Activated CD4-positive, CD25-positive, alpha-beta regulatory T cell (primary cell): ENCODE results near the gene TMOD4.
"Not testable (repeated sequence)": the region's sequence is repeated elsewhere in the genome, so short reads cannot be mapped to it uniquely, and the experiment has no call there.

Source experiments
- DNase-seq, 4 experiments: peaks; one replicate each; lab custom pipeline; 2025; lab: John Stamatoyannopoulos, UW

TMOD4 gene

DNA sequence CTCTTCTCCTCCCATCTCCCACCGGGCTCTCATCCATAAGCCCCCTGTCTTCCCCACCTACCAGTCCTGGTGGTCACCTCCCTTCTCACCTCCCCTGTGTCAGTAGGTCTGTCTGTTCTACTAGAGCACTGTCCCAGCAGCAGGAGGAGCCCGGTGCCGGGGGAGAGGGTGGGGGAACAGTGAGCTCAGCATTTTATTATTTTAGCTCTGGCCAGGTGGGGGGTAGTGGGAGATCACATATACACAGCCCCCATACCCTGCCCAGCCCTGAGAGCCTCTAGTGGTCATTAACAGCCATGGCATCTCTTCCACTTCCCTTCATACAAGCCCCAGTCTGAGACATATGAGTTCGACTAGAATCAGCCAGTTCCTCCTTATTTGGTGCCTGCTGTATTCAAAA lies at the start of gene TMOD4:
TSS of gene TMOD4 (minus strand) at position 119 of the 400 bp plus-strand sequence. CDS start 1,106 bp downstream, outside the sequence.
- DNase-seq, result no peak

DNA sequence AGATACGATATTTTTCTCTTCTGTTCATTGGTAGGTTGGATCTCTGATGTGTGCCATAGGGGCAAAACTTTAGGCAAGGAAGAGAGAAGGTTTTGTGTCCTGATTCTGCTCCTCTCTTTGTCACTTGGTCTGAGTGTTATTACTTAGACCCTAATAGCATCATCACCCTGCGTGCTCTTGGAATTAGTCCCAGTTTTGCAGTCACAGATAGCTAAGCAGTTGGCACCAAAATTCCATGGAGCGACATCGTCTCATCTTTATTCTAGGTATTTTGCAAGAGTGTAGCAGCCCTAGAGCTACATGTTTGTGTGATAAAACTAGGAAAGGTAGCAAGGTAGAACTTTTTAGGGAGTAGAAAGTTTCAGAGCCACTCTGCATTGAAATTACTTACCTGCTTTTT lies 46.3 kb upstream of the TMOD4 start:
- DNase-seq, result no peak

DNA sequence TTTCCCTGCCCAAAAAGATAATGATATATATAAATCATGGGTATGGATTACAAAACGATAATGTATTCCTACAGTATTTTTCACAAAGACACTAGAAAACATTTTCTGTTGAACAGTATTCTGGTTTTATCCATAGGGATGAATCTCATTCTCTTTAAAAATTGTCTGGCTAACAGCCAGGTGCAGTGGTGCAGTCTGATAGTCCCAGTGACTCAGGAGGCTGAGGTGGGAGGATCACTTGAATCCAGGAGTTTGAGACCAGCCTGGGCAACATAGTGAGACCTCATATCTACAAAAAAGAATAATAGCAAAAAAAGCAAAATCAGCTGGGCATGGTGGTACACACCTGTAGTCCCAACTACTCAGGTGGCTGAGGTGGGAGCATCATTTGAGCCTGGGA lies 45.8 kb upstream of the TMOD4 start:
- DNase-seq, result no peak

DNA sequence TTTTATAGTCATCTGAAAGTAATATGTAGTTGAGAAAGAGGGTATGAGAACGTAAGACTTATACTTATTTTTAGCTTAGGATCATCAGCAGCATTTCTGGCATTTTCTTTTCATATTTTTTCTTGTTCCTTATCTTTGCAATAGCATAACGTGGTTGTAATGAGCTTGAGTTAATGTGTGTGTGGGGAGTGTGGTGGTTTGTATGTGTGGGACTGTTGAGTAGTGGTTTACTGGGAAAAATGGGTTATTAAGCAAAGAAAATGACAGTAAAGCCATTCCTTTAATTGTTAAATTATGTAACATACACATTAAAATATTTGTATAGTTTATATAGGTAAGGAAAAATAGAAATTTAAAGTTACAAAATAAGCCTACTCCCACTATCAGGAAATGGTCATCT lies 37.8 kb upstream of the TMOD4 start:
- no peak for DNase-seq

DNA sequence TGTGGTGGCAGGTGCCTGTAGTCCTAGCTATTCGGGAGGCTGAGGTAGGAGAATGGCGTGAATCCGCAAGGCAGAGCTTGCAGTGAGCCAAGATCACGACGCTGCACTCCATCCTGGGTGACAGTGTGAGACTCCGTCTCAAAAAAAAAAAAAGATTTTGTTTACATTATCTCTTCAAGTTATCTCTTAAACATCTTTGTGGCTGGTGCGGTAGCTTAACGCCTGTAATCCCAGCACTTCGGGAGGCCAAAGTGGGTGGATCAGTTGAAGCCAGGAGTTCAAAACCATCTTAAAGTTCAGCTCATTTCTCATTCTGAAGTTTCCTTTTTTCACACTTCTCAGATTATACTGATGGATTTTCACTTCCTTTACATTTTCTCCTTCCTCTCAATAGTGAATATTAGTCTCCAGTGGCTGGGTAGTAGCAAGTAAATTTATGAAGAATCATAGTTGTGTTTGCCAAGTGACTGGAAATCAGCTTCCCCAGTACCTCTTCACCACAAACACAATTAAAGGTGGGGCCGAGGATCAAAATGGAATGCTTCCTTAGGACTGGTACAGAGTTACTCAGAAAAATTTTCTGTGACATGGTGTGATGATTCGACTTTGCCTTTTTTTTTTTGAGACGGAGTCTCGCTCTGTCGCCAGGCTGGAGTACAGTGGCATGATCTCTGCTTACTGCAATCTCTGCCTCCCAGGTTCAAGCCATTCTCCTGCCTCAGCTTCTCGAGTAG lies 36.4 kb upstream of the TMOD4 start:
- no peak for DNase-seq

DNA sequence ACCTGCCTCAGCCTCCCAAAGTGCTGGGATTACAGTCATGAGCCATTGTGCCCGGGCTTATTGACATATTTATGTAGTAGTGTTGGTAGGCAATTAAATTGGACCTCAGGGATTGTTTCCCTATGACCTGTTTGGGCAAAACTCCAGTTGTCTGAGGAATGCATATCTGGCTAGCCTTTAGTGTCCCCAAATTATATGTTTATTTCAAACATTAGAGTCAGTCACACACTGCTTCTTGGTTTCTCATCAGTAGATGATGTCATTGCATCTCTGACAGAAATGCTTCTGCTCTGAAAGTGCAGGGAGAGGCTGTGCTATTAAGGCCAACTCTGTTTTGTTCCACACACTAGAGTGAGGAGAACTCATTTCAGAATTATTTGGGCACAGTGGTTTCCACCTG lies 35.0 kb upstream of the TMOD4 start:
- no peak for DNase-seq

DNA sequence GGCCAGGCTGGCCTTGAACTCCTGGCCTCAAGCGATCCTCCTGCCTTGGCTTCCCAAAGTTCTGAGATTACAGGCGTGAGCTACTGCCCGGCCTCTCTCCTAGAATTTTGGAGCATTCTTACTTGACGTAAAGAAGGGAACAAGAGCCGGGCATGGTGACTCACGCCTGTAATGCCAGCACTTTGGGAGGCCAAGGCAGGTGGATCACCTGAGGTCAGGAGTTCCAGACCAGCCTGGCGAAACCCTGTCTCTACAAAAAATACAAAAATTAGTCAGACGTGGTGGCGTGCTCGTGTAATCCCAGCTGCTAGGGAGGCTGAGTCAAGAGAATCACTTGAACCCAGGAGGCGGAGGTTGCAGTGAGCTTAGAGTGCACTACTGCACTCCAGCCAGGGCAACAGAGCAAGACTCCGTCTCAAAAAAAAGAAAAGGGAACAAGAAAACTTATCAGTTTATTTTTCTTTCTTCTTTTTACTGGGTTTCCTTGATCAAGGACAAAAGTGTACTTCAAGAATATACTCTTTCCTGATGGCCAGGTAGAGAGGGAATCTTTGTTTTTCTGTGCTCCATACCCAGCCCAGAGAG lies 29.7 kb upstream of the TMOD4 start:
- DNase-seq, result not testable (repeated sequence)

DNA sequence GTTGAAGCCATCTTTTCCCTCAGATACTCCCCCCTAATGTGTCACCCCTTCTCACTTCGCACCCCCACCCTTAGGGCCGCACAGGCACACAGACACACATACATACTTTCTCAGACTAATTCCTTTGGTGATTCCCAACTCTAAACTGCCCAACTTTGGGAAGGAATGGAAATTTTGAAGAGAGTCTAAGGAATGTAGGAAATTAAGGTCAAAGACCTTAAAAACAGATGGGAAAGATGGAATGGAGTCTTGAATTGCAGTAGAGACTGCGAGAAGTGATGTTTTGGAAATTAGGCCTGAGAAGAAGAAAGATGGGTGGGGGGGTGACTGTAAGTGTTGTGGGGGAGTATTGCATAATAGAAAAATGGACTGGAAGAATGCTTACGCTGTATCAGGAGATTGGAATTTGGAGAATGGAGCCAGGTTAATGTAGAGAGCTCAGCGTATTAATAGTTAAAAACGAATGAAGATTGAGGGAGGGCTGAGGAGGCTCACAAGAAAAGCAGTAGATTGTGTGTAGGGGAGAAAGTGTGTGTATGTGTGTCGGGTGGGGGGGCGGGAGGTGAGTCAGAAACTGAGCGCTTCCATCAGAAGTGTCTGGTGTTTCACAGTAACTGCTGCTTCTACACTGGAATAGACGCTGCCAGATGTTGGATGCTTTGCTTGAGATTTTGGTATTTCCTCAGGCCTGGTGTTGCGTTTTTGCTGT lies 24.2 kb upstream of the TMOD4 start:
- DNase-seq, result peak in 1 of 4 experiments; percentile 5

DNA sequence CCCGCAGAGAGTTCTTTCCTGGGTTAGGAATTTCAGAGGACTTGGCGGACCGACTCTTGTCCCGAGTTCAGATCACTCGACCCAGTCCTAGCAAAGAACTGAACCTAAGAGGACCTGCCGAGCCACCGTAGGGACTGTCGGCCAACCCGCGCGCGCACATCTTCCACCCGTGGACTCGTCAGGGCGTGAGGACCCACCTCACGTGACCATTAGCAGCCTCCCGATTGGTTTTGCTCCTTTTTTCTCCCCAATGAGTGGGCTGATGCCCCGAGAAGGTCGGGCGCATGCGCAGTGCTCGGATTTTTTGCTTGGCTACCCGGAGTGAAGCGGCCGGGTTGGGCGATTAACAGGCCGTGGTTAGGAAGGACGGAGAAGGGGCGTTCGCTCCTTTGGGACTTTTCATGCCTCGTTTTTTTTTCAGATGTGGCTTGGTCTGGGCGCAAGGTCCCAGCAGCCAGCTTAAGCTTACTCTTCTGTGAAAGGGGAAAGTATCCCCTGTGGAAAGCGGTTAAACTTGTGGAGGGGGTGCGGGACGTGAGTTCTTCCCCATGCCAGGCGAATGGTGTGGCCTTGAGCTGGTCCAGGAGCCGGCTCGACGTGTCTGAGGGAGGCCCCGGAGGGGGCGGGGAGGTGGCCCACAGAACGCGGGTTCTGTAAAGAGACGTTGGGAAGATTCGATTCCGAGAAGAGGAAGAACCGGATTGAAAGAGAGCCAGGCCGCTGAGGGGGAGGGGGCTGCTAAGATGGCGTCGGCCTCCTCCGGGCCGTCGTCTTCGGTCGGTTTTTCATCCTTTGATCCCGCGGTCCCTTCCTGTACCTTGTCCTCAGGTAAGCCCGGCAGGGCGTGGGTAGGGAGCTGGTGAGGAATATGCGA lies 22.7 kb upstream of the TMOD4 start, which contains the start of gene PIP5K1A:
TSS of gene PIP5K1A (plus strand) at position 299 of the 874 bp plus-strand sequence. CDS start at position 744, 445 bp downstream.
- DNase-seq, result peak; percentile 97 to 98 (median 98)

DNA sequence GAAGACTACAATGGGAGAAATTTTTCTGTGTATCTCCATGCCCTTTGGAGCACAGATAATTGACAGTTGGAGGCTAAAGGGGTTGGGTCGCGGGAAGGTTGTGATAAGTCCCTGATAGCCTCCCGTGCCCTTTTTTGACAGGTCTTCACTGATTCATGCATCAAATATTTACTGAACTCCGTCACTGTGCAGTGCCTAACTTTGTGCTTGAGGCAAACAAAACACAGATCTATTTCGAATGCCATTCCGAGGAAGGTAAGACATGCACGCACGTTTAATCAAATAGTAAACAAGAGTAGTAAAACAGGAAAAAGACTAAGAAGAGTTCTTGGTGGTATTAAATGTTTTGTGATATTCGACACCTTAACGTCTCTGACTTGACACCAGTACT lies 22.1 kb upstream of the TMOD4 start:
- no peak for DNase-seq

DNA sequence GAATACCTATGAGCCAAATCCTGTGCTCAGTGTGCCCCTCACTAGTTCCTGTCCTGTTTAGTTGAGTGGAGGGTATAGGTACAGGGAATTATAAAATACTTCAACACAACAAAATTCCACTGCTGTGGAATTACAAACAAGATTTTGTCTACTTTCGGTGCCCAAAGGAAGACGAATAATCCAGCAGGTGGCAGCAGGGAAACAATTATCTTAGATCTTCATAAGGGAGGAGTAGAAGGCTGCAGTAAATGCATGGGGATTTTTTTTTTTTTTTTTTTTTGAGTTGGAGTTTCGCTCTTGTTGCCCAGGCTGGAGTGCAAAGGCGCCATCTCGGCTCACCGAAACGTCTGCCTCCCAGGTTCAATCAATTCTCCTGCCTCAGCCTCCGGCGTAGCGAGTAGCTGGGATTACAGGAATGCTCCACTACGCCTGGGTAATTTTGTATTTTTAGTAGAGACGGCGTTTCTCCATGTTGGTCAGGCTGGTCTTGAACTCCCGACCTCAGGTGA lies 20.6 kb upstream of the TMOD4 start:
- DNase-seq, result peak in 1 of 4 experiments; percentile 3

DNA sequence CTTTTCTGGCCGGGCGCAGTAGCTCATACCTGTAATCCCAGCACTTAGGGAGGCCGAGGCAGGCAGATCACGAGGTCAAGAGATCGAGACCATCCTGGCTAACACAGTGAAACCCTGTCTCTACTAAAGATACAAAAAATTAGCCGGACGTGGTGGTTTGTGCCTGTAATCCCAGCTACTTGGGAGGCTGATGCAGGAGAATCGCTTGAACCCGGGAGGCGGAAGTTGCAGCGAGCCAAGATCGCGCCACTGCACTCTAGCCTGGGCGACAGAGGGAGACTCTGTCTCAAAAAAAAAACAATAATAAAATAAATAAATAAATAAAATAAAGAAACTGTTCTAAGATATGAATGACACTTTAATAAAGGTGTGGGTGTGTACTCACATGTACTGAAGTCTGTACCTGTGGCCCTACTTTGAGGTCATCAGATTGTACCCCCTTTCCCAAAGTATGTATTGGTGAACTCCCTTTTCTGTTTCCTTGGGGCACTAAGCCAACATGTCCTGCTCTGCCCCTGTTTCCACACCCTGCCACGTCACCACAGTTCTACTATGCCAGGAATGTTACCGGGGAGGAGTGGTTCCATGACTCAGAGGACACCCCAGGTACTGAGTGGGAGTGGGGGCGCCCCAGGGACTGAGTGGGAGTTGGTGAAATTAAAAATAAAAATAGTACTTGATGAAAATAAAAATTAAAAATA lies 19.3 kb upstream of the TMOD4 start:
- DNase-seq, result not testable (repeated sequence)

DNA sequence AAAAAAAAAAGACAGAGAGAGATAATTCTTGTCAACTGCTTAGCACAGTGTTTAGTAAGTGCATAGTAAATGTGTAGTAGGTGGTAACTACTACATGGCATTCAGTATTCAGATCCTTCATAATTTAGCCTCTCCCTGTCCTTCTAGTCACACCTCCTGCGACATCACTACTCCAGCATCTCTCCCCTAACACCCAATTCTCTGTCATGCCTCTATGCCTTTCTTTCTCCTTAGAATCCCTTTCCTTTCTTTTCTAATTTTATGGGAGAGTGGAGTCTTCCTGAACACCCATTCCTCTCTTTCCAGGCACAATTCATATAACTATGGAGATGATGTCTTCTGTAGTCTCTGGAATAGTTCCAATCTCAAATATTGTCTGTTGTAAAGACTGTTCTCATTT lies 18.1 kb upstream of the TMOD4 start:
- DNase-seq, result no peak

DNA sequence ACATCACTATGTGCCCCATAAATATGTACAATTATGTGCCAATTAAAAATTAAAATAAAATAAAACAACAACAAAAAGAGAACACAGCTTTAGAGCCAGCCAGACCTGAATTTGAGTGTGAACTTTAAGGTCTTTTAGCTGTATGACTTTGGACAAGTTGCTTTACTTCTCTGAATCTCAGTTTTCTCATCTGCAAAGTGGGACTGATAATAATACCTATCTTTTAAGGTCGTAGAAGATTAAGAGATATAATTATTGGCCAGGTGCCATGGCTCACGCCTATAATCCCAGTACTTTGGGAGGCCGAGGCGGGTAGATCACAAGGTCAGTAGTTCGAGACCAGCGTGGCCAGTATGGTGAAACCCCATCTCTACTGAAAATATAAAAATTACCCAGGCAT lies 17.5 kb upstream of the TMOD4 start:
- no peak for DNase-seq

DNA sequence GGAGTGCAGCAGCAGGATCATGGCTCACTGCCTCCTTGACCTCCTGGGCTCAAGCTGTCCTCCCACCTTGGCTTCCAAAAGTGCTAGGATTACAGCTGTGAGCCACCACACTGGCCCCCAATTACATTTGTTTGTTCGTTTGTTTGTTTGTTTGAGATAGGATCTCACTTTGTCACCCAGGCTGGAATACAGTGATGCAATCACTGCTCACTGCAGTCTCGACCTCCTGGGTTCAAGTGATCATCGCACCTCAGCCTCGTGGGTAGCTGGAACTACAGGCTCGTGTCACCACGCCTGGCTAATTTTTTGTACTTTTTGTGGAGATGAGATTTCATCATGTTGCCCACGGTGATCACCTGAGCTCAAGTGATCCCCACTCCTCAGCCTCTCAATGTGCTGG lies 16.3 kb upstream of the TMOD4 start:
- DNase-seq, result no peak

DNA sequence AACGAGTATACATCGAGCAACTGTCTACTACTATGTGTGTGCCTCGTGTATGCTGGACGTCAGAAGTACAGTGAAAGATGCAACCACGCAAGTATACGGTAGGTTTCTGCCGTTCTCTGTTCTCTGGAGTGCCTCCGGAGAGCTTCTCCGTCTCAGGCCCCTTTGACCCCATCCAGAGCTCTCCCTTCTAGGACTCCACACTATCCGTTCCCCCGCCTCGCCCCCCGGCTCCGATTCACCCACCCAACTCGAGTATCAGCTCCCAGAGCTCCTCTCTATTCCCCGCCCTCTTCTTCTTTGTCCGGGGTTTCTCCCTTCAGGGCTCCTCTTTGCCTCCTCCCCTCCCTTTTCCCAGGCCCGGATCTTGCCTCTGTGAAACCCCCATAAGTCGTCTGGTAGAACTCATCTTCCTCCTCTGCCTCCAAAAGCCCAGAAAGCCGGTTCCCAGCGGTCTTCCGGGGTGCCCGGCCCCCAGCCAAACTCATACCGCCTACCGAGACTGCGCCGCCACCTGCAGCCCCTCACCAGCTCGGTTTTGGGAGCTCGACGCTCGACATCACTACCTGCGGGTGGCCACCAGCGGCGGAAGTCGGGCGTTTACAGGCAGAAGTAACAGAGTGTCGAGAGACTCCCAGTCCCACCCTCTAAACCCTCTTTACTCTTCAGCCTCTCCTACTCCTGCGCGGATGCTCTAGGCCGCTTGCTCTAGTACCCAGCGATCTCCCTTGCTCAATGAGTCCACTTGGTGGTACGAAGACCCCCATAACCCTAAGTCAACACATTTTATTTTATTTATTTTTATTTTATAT lies 14.1 kb upstream of the TMOD4 start, which contains the start of gene VPS72:
TSS of gene VPS72 (minus strand) at position 561 of the 809 bp plus-strand sequence. CDS start at position 485, 76 bp downstream.
- peak; percentile 55 to 75 (median 69) for DNase-seq

DNA sequence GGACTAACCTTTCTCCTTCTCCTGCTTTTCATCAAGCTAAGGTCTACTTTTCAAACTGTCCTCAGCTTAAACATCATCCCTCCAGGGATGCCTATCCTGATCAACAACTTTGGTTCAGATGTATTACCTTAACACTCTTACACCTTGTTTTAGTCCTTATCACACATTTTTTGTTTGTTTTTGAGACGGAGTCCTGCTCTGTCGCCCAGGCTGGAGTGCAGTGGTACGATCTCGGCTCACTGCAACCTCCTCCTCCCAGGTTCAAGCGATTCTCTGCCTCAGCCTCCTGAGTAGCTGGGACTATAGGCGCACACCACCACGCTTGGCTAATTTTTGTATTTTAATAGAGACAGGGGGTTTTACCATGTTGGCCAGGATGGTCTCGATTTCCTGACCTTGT lies 12.9 kb upstream of the TMOD4 start:
- not testable (repeated sequence) for DNase-seq

DNA sequence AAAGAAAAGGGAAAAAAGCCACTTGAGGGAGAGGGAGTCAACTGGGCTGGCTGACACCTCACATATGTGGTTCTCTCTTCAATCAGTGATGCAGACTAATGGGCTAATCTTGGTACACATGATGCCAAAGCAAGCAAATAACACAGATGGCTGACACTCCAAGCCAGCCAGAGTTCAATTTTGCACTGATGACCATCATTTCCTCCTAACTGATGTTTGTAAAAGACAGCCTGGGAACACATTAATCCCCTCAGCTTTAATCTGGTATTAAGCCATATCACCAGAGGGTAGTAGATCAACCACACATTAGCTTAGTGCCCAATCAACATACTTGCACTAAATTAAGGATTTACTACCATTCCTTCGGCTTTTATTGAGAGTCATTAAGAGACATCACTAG lies 11.4 kb upstream of the TMOD4 start:
- no peak for DNase-seq

DNA sequence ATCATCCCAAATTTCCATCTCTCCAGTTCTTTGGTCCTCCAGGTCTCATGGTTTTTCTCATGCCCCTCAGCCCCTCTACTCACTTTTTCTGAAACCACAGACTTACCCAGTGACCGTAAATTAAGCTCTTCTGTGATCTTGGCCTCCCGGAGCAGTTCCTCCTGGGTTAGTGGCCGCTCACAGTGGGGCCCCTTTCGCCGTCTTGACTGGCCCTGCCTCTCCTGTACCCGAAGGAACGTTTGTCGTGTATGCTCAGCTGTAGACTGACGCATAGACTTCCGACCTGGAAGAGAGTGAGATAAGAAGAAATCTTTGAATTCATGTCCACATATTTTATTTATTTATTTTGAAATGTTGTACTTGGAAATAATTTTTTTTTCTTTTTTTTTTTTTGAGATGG lies 8.4 kb upstream of the TMOD4 start:
- DNase-seq, result no peak

DNA sequence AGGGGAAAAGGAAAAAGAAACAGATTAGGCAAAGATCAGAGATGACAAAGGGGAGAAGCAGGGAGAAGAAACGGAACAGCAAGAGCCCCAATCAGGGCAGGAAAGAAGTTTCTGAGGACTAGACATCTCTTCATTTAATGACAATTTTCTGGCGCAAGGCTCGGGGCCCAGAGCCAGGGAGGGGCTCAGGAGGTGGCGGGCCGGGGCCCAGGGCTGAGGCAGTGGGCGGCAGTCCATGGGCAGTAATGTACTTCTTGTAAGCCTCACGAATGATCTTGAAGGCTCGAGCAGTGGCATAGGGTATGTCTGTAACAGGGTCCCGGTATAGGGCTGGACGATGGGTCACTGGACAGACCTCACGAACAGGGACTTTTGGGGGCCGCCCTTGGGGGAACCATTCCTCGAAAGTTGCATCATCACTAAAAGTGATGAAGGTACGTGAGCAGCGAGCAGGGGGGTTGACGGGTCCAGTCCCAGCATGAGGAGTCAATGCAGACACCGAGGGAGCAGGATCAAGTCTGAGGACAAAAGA lies 799 bp upstream of the TMOD4 start:
- no peak for DNase-seq
